GM12873 (cell line): ENCODE data around the gene SARDH.

Experiments
- CTCF ChIP-seq: IDR thresholded peaks from 2 replicates; pipeline ENCODE4 v1.5.1; 2012; ENCODE audit warnings: low read depth, mild to moderate bottlenecking, moderate library complexity, low read length, control low read depth; ENCODE audit not compliant: insufficient read depth; ENCODE audit errors: missing control alignments

Gene SARDH

GRCh38 chr9:133711428-133712220 is 26.5 kb downstream of the SARDH start:
- no peak for TF ChIP-seq CTCF

GRCh38 chr9:133710661-133711427 is 27.3 kb downstream of the SARDH start:
- no peak for TF ChIP-seq CTCF

GRCh38 chr9:133709691-133710571 is 28.2 kb downstream of the SARDH start:
- TF ChIP-seq CTCF, result no peak

- no peak for TF ChIP-seq CTCF
Observed at GRCh38 chr9:133709015-133709611, 29.0 kb downstream of the SARDH start.

GRCh38 chr9:133708246-133709014 is 29.7 kb downstream of the SARDH start:
- no peak for TF ChIP-seq CTCF

GRCh38 chr9:133707763-133708245 is 30.3 kb downstream of the SARDH start:
- TF ChIP-seq CTCF, result no peak
